ENCODE results near the gene FAM193B.
"Not testable (repeated sequence)": the region's sequence is repeated elsewhere in the genome, so short reads cannot be mapped to it uniquely, and the experiment has no call there.

Gene FAM193B

GRCh38 chr5:177542816-177543465, 11.4 kb downstream of the FAM193B start:
- DNase-seq (ENCODE audit: extremely low spot score, insufficient read length, low read depth) = no peak
- no peak for FAIRE-seq

DNA sequence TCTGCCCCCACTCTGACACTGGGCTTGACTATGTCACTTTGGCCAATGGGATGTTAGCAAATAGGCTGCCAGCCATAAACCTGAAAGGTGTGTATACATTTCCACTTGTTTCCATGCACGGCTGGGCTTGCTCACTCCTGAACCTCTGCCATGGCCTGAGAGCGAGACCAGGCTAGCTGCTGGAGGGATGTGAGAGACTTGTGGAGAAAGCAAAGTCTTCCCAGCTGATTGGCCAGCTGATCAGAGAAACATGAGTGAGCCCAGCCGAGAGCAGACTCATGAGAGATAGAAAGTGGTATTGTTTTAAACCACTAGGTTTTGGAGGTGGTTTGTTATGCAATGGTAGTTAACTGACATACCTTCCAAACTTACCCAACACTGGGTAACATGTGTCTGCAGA, 13.9 kb downstream of the FAM193B start:
- DNase-seq (ENCODE audit: extremely low spot score, insufficient read length, low read depth) = no peak
- no peak for FAIRE-seq

GRCh38 chr5:177539411-177539810, 15.0 kb downstream of the FAM193B start:
- FAIRE-seq (no peak), DNase-seq (ENCODE audit: extremely low spot score, insufficient read length, low read depth) (no peak)

GRCh38 chr5:177538876-177539275, 15.5 kb downstream of the FAM193B start:
- DNase-seq (ENCODE audit: extremely low spot score, insufficient read length, low read depth) (no peak), FAIRE-seq (no peak)

- FAIRE-seq = no peak
- DNase-seq (ENCODE audit: extremely low spot score, insufficient read length, low read depth) = no peak
Observed at GRCh38 chr5:177537389-177538361, 16.7 kb downstream of the FAM193B start.

- FAIRE-seq (no peak), DNase-seq (ENCODE audit: extremely low spot score, insufficient read length, low read depth) (no peak)
Observed at GRCh38 chr5:177536386-177536785, 18.0 kb downstream of the FAM193B start.

GRCh38 chr5:177535125-177535524, 19.2 kb downstream of the FAM193B start:
- DNase-seq (ENCODE audit: extremely low spot score, insufficient read length, low read depth) (no peak), FAIRE-seq (no peak)

DNA sequence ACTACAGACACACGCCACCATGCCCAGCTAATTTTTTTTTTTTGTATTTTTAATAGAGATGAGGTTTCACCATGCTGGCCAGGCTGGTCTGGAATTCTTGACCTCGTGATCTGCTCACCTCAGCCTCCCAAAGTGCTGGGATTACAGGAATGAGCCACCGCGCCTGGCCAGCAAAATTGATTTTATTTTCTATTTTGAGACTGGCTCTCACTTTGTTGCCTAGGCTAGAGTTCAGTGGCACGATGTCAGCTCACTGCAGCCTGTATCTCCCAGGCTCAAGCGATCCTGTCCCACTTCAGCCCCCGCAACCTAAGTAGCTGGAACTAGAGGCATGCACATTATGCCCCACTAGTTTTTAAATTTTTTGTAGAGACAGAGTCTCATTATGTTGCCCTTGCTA, 19.9 kb downstream of the FAM193B start:
- FAIRE-seq = not testable (repeated sequence)

GRCh38 chr5:177531209-177531940, 23.0 kb downstream of the FAM193B start:
- no peak for FAIRE-seq

More for the DNA sequence above, 19.9 kb downstream of the FAM193B start:
- not testable (repeated sequence) for DNase-seq (ENCODE audit: extremely low spot score, insufficient read length, low read depth)

DNA sequence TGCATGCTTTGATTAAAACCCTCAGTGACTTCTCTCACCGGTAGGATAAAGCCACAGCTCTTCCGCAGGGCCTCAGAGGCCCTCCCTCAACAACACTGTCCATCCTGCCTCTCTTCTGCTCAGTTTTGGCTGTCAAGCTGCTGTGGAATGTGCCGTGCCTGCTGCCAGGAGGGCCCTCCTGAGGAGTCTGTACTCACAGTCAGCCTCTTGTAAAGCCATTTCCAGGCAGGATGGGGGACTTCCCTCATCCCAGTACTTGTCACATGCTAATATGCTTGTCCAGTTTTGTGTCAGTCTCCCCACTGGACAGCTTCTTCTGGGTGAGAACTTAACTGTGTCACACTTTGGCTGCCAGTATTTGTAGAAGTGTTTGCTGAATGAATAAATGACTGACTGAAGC, 23.7 kb downstream of the FAM193B start:
- DNase-seq (ENCODE audit: extremely low spot score, insufficient read length, low read depth) = no peak
- FAIRE-seq = no peak

More at GRCh38 chr5:177531209-177531940, 23.0 kb downstream of the FAM193B start:
- DNase-seq (ENCODE audit: extremely low spot score, insufficient read length, low read depth) = no peak

DNA sequence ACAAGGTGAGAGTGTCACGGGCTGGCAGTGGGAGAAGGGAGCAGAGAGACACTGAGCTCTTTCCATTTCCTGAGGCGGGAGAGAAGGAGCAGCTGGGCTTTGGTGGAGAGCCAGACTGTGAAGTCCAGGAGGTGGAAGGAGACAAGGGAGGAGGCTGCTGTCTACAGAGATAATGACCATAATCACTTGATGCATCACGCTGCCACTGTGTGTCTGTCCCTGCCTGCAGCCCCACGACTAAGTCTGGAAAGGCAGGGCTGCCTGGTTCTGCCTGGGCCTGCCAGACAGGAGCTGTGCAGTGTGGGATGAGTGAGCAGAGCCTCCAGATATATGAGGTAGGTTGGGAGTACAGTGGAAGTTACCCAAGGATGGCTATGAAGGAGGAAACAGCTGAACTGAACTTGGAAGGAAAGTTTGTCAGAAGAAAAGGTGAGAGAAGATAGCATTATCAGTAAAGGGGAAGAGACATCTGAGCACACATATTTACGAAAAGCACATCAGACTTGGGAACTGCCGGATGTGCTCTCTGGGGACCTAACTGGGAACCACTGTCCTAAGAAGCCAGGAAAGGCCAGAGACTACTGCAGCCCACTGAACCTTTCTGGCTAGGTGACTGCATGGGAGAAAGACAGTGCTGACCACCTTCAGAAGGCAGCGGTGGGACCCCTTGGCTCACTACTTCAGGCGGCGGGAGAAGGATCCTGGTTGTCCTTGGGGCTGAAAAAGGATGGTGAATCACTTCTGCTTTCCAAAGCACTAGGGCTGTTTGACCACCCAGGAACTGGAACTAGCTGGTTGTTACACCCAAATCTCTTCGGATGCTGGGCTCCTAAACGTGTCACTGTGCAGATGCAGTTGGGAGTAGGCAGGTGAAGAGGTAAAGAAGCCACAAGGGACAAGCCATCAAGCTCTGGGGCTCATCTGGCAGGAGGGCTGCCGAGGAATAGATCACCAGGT, 24.8 kb downstream of the FAM193B start:
- DNase-seq (ENCODE audit: extremely low spot score, insufficient read length, low read depth) (no peak), FAIRE-seq (no peak)

- no peak for FAIRE-seq
- no peak for DNase-seq (ENCODE audit: extremely low spot score, insufficient read length, low read depth)
Observed at GRCh38 chr5:177528631-177529030, 25.7 kb downstream of the FAM193B start.

DNA sequence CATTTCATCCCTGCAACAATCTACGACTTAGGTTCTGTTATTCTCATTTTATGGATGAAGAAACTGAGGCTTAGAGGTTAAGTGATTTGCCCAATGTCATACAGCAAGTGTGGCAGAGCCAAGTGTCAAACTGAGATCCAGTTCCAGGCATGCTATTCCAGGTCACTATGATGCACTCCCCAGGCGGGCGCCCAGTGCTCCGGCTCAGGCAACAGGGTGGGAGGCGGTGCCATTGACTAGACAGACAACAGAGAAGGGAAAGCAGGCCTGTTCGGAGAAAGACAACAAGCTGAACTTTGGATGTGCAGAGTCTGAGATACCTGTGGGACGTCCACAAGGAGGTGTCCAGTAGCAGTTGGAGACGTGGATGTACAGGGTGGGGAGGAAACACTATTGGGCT, 26.8 kb downstream of the FAM193B start:
- FAIRE-seq (no peak), DNase-seq (ENCODE audit: extremely low spot score, insufficient read length, low read depth) (no peak)

- no peak for FAIRE-seq
- no peak for DNase-seq (ENCODE audit: extremely low spot score, insufficient read length, low read depth)
Observed at GRCh38 chr5:177526791-177527190, 27.6 kb downstream of the FAM193B start.

- FAIRE-seq (no peak), DNase-seq (ENCODE audit: extremely low spot score, insufficient read length, low read depth) (no peak)
Observed at GRCh38 chr5:177526191-177526590, 28.2 kb downstream of the FAM193B start.

GRCh38 chr5:177524941-177525655, 29.3 kb downstream of the FAM193B start:
- no peak for FAIRE-seq
- no peak for DNase-seq (ENCODE audit: extremely low spot score, insufficient read length, low read depth)

GRCh38 chr5:177524539-177524900, 29.8 kb downstream of the FAM193B start:
- DNase-seq (ENCODE audit: extremely low spot score, insufficient read length, low read depth) = no peak
- no peak for FAIRE-seq

DNA sequence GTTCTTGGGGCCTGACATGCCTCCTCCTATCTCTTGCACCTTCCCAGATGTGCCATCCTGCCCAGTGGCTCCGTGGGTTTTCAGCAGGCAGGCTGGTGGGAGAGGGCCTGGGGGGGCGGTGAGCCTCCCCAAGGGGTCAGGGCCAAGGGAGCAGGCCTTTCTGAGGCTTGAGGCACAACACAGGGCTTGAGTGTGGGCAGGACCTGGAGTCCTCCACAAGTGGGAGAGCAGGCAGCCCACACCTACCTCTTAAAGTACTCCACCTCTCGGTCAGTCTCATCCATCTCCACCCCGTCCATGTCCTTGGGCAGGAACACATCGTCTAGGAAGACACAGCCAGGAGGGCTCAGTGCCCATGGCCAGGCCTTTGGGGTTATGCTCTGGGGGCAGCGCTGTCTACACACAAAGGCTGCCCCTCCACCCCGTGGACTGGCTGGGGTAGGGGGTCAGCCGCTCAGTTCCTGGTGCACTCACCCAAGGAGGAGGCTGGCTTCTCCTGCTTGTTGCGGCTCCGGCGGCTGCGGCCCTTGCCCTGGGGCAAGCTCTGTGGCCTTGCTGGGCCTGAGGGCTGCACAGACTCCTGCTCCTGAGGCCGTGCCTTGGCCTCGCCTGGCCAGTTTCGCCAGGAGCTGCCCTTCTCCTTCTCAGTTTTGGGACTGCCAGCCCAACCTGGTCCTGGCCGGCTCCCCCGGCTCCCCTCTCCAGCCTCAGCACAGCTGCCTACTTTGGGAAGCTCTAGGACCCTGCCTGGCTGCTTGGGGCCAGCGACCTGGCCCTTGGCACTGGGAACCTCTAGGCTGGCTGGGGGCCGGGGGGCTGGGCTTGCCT, 30.4 kb downstream of the FAM193B start:
- FAIRE-seq (no peak), DNase-seq (ENCODE audit: extremely low spot score, insufficient read length, low read depth) (no peak)

All from GM18507 (cell line).